Esophagus (tissue), 2 donors: ENCODE measurements around the gene FREY1. TPM values are rescaled to one million over a fixed set of nuclear protein-coding genes. Genes with fewer than 3 reads are reported as not detected.

Source experiments
- H3K27ac ChIP-seq, 2 donors: one replicate each; pipeline ENCODE4 v1.5.1; 2013; ENCODE audit warnings: low read depth in 2 of 2, mild to moderate bottlenecking in 2 of 2, inconsistent platforms in 1 of 2, low read length in 1 of 2, moderate library complexity in 1 of 2
- H3K27me3 ChIP-seq, 2 donors: one replicate each; pipeline ENCODE4 v1.6.1; 2013; ENCODE audit warnings: low read length in 2 of 2, control low read depth in 1 of 2, mild to moderate bottlenecking in 1 of 2; ENCODE audit not compliant: insufficient read depth in 2 of 2, control insufficient read depth in 1 of 2
- H3K36me3 ChIP-seq, 2 donors: one replicate each; pipeline ENCODE4 v1.6.1; 2013; ENCODE audit warnings: low read length in 1 of 2; ENCODE audit not compliant: control insufficient read depth in 2 of 2, insufficient read depth in 2 of 2
- H3K4me1 ChIP-seq, 2 donors: one replicate each; pipeline ENCODE4 v1.6.1; 2013; ENCODE audit warnings: low read length in 1 of 2; ENCODE audit not compliant: control insufficient read depth in 2 of 2, insufficient read depth in 2 of 2
- H3K4me3 ChIP-seq, 2 donors: one replicate each; pipeline ENCODE4 v1.5.1; 2013; ENCODE audit warnings: low read length in 2 of 2, mild to moderate bottlenecking in 2 of 2, low read depth in 1 of 2, moderate library complexity in 1 of 2
- H3K9me3 ChIP-seq, 2 donors: one replicate each; pipeline ENCODE4 v1.6.1; 2013; ENCODE audit warnings: mild to moderate bottlenecking in 2 of 2, low read depth in 1 of 2, low read length in 1 of 2, moderate library complexity in 1 of 2; ENCODE audit not compliant: control insufficient read depth in 2 of 2, insufficient read depth in 1 of 2
- WGBS, 2 donors: extraction: QIAGEN DNeasy Blood & Tissue Kit; methylation state at CpG; one replicate each; pipeline ENCODE4 v1.1.7; 2013; 5-methylcytosine and 5-hydroxymethylcytosine counted together
- polyA plus RNA-seq, 2 donors: library from polyadenylated mRNA; stranded (reverse); fragments of 200-250 nt; gene quantifications; one replicate each; pipeline ENCODE4 v1.2.3, GENCODE V29; 2013
- donor health status: healthy with polysubstance abuse.
- donor health status: Bipolar disorder and iron deficiency.

FREY1 gene
- polyA plus RNA-seq, 2 donors = 0.16 to 0.49 TPM

DNA sequence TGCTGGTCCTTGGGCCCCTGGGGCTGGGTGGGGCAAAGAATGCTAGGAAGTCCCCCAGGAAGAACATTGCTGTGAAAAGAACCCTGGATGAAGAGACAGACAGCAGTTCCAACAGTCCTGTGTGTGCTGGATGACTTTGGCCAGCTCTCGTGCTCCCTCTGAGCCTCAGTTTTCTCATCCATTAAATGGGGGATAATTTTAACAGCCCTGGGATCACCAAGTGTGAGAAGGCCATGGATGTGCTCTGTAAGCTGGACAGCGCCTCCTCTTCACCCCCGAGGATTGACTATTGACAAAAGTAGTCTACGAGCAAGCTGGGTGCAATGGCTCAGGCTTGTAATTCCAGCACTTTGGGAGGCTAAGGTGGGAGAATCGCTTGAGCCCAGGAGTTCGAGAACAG is 17.9 kb upstream of the FREY1 start:
- peaks cover 10 to 20% of the 10 kb centered on the region in 2 donors for H3K4me1 ChIP-seq
- WGBS, 2 donors = 80 to 84% methylated on average over 6 of the region's 6 CpGs
- H3K36me3 ChIP-seq = peaks cover 0 to 10% of the 10 kb centered on the region in 2 donors
- H3K27ac ChIP-seq = no peak overlapping the region
- no peaks in the 10 kb centered on the region for H3K27me3 ChIP-seq
- no peak overlapping the region for H3K4me3 ChIP-seq
- no peaks in the 10 kb centered on the region for H3K9me3 ChIP-seq

DNA sequence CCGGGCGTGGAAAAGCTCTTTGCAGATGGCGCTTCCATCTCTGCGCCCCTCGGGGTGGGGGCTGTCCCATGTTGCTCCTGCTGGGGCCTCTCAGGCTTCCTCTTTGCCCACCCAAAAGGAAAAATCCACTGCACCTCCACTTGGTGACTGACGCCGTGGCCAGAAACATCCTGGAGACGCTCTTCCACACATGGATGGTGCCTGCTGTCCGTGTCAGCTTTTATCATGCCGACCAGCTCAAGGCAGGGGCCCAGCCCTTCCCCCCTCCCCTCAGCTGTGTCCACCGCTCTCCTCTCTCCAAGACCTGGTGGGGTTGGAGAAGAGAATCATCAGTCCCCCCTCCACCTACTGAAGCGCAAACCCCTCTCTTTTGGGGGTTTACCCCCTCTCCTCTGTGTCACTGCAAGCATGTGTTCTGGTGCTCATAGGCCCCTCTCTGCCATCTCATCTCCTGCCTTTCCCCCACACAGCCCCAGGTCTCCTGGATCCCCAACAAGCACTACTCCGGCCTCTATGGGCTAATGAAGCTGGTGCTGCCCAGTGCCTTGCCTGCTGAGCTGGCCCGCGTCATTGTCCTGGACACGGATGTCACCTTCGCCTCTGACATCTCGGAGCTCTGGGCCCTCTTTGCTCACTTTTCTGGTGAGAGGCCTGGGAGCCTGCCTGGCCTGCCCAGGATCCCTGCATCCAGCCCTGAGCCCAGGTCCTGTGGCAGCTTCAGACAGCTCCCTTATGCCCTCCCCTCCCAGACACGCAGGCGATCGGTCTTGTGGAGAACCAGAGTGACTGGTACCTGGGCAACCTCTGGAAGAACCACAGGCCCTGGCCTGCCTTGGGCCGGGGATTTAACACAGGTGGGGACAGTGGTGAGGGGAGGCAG is 17.2 kb upstream of the FREY1 start:
- 52 to 67% methylated on average over 22 of the region's 22 CpGs for WGBS, 2 donors
- Histone ChIP-seq H3K36me3 (peaks cover 0 to 10% of the 10 kb centered on the region in 2 donors), H3K4me3 (peak overlapping the region in 1 of 2 donors; percentile 9), H3K27me3 (no peaks in the 10 kb centered on the region), H3K4me1 (peaks cover 6 to 17% of the 10 kb centered on the region in 2 donors), H3K27ac (no peak overlapping the region), H3K9me3 (no peaks in the 10 kb centered on the region)

DNA sequence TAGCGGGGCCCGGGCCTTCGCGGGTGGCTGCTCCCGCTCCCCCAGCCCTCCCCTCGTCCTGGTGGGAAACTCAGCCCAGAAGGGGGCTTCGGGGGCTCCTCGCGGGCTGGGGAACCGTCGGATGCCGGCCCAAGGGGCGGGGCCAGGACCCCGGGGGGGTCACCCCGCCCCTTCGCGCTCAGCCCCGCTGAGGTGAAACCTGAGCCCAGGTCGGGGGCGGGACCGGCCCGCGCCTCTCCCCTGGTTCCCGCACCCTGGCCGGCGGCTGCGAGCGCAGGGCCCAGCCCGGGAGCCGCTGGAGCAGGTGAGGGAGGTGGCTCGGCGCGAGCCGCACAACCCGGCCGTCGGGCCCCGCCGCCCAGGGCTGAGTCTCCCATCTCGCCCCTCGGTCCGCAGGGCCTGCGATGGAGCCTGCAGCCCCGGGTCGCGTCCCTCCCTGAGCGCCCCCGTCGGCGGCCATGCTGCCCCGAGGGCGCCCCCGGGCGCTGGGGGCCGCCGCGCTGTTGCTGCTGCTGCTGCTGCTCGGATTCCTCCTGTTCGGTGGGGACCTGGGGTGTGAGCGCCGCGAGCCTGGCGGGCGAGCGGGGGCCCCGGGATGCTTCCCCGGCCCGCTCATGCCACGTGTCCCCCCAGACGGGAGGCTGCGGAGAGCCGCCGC is 15.5 kb upstream of the FREY1 start, which contains the start of gene LARGE2:
TSS of gene LARGE2 (plus strand) at position 232 of the 658 bp plus-strand sequence. CDS start at position 459, 227 bp downstream.
- no peaks in the 10 kb centered on the region for H3K9me3 ChIP-seq
- H3K27ac ChIP-seq = peak within 1 kb of the TSS in 1 of 2 donors; percentile 27
- H3K4me3 ChIP-seq = peak within 1 kb of the TSS; percentile 51 to 57
- peaks cover 2 to 13% of the 10 kb centered on the region in 2 donors for H3K4me1 ChIP-seq
- peaks cover 0 to 6% of the 10 kb centered on the region in 2 donors for H3K36me3 ChIP-seq
- H3K27me3 ChIP-seq = no peaks in the 10 kb centered on the region
- 1 to 4% methylated on average over 32 to 73 of the region's 73 CpGs for WGBS, 2 donors

DNA sequence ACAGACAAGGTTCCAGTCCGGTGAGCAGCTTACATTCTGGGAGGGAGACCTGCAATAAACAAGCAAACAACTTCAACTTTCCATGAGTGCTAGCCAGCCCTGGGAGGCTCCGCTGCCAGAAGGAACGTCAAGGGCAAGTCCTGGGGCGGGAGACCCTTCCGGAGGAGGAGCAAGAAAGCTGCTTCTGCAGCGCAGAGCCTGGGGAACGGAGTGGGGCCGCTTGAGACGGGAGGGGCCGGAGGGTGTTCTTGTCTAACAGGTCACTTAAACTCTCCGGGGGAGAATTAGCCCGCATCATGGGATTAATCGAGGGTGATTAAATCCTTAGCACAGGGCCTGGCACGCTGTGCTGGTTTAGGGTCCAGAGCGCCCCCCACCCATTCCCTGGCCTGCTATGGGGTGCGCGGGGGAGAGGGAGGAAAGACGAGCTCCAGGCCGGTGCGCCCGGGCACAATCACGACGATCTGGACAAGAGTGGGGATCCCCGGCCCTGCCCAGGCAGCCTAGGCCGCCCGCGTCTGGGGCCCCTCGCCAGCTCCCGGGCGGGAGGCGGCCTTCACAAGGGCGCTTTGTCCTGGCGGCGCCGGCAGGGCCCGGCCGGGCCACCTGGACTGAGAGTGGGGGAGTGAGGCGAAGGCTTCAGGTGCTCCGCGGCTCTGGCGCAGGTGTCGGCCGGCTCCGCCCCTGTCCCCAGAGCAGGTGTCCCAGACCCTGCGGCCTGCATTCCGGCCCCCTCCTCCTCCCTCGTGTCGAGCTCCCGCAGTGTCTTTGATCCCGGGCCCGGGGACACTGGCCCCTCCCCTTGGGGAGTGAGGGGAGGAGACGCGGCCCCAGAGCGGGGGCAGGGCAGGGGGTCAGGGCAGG is 14.7 kb upstream of the FREY1 start:
- WGBS, 2 donors = 20% methylated on average over 45 to 54 of the region's 54 CpGs
- H3K27me3 ChIP-seq = no peaks in the 10 kb centered on the region
- H3K4me3 ChIP-seq = peak overlapping the region; percentile 51 to 57
- peak overlapping the region in 1 of 2 donors; percentile 27 for H3K27ac ChIP-seq
- no peaks in the 10 kb centered on the region for H3K9me3 ChIP-seq
- peaks cover 2 to 15% of the 10 kb centered on the region in 2 donors for H3K4me1 ChIP-seq
- H3K36me3 ChIP-seq = peaks cover 0 to 6% of the 10 kb centered on the region in 2 donors

DNA sequence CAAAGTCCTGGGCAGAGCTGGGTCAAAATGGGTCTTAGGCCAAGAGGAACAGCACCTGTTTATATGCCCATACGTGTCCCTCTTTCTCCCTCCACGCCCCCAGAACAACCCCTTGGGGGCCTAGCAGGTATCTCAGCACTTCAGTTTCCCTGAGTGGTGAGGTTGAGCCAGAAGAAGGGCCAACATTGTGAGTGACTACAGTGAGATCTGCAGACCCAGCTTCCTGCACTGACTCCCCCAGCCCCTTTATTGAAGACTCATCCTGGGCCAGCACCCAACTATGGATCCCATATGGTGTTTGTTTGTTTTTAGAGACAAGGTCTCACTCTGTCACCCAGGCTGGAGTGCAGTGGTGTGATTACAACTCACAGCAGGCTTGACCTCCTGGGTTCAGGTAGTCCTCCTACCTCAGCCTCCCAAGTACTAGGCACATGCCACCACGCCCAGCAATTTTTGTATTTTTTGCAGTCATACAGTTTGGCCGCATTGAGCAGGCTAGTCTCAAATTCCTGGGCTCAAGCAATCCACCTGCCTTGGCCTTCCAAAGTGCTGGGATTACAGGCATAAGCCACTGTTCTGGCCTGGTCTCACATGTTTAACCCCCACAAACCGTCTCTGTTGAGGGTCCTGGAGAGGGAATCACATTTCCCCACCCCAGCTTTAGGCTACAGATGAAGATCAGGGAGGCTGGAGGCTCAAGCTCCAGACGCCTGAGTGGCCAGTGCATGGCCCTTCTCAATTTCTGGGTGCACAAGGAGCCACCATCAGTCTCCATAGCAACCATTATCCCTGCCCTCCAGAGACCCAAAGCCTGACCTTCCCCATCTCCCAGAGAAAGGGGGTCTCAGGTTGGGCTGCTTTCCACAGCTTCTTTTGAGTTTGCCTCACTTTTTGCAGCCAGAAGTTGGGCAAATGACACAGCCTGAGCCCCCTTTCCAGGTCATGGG is 13.7 kb upstream of the FREY1 start:
- WGBS, 2 donors = 83 to 85% methylated on average over 6 of the region's 6 CpGs
- H3K27ac ChIP-seq = no peak overlapping the region

DNA sequence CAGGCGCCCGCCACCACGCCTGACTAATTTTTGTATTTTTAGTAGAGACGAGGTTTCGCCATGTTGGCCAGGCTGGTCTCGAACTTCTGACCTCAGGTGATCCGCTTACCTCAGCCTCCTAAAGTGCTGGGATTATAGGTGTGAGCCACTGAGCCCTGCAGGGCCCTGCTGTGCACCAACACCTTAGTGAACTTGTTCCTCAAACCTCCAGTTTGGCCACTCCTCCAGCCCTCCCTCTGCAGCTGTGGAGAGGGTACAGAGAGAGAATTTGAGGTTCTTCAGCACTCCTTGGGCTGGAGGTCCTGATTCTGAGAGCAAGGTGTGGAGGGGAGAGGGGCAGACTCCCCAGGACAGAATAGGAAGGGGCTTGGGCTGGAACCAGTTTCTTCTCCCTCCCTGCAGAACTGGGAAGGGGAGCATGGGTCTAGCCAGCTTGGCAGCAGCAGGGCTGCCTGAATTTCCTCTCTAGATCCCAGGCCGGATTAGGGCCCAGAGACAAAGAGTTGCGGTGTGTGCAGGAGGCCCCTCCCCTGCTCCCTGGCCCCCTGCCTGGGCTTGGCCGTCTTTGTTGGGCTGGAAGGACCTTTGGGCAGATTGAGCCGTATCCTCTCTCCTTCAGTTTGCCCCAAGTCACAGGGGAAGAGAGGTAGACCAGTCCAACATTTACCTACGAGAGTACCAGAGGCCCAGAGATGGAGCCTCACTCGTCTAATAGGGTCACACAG is 12.9 kb upstream of the FREY1 start:
- no peak overlapping the region for H3K4me3 ChIP-seq
- peaks cover 2 to 19% of the 10 kb centered on the region in 2 donors for H3K4me1 ChIP-seq
- H3K27ac ChIP-seq = no peak overlapping the region
- H3K27me3 ChIP-seq = no peaks in the 10 kb centered on the region
- WGBS, 2 donors = 66 to 70% methylated on average over 13 of the region's 13 CpGs
- H3K36me3 ChIP-seq = peaks cover 0 to 6% of the 10 kb centered on the region in 2 donors
- H3K9me3 ChIP-seq = no peaks in the 10 kb centered on the region

More for the DNA sequence above, 13.7 kb upstream of the FREY1 start:
- no peak overlapping the region for H3K4me3 ChIP-seq
- H3K9me3 ChIP-seq = no peaks in the 10 kb centered on the region
- no peaks in the 10 kb centered on the region for H3K36me3 ChIP-seq
- H3K27me3 ChIP-seq = no peaks in the 10 kb centered on the region
- peaks cover 2 to 19% of the 10 kb centered on the region in 2 donors for H3K4me1 ChIP-seq

DNA sequence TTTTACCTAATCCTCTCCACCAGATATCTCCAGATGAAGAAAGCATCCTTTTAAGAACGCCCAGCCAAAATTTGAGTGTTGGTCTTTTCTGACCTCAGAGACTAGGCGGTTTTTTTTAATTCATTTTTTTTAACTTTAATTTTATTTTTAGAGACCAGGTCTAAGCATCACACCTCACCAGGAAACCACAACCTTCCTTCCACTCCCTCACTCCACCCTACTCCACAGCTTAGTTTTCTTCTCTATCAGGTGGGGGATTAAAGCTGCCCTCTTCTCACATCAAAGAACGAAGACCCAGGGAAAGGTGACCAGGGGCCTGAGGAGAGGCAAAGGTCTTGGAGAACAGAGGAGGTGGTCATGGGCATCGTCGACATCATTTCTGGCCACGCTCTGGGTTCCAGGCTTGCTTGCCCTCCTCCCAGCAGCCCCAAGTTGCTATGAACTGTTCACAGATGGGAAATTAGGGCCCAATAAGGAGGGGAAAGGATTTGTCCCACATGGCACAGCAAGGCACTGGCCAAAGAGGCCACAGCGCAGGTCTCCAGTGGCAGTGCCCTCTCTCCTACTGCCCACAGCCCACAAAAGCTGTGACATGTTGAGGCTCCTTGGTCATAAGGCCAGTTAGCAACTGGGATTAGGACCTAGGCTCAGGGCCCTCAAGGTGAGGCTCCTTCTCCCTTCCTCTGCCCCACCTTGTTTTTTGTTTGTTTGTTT is 12.0 kb upstream of the FREY1 start:
- H3K4me3 ChIP-seq = peak overlapping the region in 1 of 2 donors; percentile 90
- H3K4me1 ChIP-seq = peaks cover 2 to 19% of the 10 kb centered on the region in 2 donors
- peak overlapping the region in 1 of 2 donors; percentile 96 for H3K27ac ChIP-seq
- 63 to 68% methylated on average over 7 of the region's 7 CpGs for WGBS, 2 donors
- H3K27me3 ChIP-seq = no peaks in the 10 kb centered on the region
- peaks cover 5 to 14% of the 10 kb centered on the region in 2 donors for H3K36me3 ChIP-seq
- H3K9me3 ChIP-seq = no peaks in the 10 kb centered on the region
